Chondrocyte (in vitro differentiated cells): Measurements from ENCODE around the gene TTLL3. TPM values are rescaled to one million over a fixed set of nuclear protein-coding genes. Genes with fewer than 3 reads are reported as not detected.
"Not testable (repeated sequence)": the region's sequence is repeated elsewhere in the genome, so short reads cannot be mapped to it uniquely, and the experiment has no call there.

Experiments
- DNase-seq: peaks from one replicate; pipeline ENCODE4 v3.0.0; 2021; ENCODE audit warnings: mixed read lengths, low spot score
- H3K27ac Mint-ChIP-seq: one replicate; pipeline ENCODE4 v1.8.0; 2021; ENCODE audit warnings: mild to moderate bottlenecking, moderate library complexity, mixed read lengths; ENCODE audit not compliant: unreplicated experiment
- H3K27me3 Mint-ChIP-seq: 2 replicates; pipeline ENCODE4 v1.8.0; 2021; ENCODE audit warnings: low read depth, mixed read lengths
- H3K36me3 Mint-ChIP-seq: 2 replicates; pipeline ENCODE4 v1.8.0; 2021; ENCODE audit warnings: low read depth, mixed read lengths
- H3K4me1 Mint-ChIP-seq: 2 replicates; pipeline ENCODE4 v1.8.0; 2021; ENCODE audit warnings: low read depth, mild to moderate bottlenecking, mixed read lengths
- H3K4me3 Mint-ChIP-seq: one replicate; pipeline ENCODE4 v1.8.0; 2021; ENCODE audit warnings: mild to moderate bottlenecking, moderate library complexity, mixed read lengths; ENCODE audit not compliant: unreplicated experiment
- H3K9me3 Mint-ChIP-seq: 2 replicates; pipeline ENCODE4 v1.8.0; 2021; ENCODE audit warnings: low read depth, mixed read lengths
- total RNA-seq: library from RNA; stranded (reverse); gene quantifications from 3 replicates; pipeline ENCODE4 v1.2.1, GENCODE V29; 2021
- TF ChIP-seq, protein P1 (sequence below): fragments of 200-600 bp; sonication (generic); IDR thresholded peaks from 2 replicates; pipeline ENCODE4 v1.5.0; 2021; ENCODE audit warnings: antibody characterized with exemption, mild to moderate bottlenecking, moderate library complexity

The TTLL3 gene
- total RNA-seq, 1 donor from 2014 or later = 38.7 TPM

DNA sequence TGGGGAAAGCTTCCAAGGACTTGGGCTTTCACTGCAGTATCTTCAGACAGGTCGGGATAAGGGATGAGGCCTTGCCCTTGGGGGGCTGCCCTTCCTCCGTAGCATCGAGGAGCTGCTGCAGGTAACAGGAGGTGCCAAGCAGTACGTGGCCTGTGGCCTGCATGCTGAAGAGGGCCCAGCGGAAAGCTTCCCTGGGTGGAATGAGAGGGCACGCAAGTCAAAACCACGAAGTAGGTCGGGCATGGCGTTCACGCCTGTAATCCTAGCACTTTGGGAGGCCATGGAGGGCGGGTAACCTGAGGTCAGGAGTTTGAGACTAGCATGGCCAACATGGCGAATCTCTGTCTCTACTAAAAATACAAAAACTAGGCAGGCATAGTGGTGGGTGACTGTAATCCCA is 57.0 kb downstream of the TTLL3 start:
- TF ChIP-seq, protein P1, sequence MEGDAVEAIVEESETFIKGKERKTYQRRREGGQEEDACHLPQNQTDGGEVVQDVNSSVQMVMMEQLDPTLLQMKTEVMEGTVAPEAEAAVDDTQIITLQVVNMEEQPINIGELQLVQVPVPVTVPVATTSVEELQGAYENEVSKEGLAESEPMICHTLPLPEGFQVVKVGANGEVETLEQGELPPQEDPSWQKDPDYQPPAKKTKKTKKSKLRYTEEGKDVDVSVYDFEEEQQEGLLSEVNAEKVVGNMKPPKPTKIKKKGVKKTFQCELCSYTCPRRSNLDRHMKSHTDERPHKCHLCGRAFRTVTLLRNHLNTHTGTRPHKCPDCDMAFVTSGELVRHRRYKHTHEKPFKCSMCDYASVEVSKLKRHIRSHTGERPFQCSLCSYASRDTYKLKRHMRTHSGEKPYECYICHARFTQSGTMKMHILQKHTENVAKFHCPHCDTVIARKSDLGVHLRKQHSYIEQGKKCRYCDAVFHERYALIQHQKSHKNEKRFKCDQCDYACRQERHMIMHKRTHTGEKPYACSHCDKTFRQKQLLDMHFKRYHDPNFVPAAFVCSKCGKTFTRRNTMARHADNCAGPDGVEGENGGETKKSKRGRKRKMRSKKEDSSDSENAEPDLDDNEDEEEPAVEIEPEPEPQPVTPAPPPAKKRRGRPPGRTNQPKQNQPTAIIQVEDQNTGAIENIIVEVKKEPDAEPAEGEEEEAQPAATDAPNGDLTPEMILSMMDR = no peak
- Mint-ChIP-seq H3K4me1 (peaks cover 18% of the 10 kb centered on the region), H3K9me3 (no peaks in the 10 kb centered on the region), H3K4me3 (no peak overlapping the region), H3K27me3 (no peaks in the 10 kb centered on the region), H3K27ac (no peak overlapping the region), H3K36me3 (no peaks in the 10 kb centered on the region)
- DNase-seq = no peak

- no peaks in the 10 kb centered on the region for H3K27me3 Mint-ChIP-seq
- H3K36me3 Mint-ChIP-seq = no peaks in the 10 kb centered on the region
- H3K9me3 Mint-ChIP-seq = no peaks in the 10 kb centered on the region
- no peak overlapping the region for H3K27ac Mint-ChIP-seq
- H3K4me3 Mint-ChIP-seq = no peak overlapping the region
- DNase-seq = no peak
- TF ChIP-seq, protein P1 = no peak
- peaks cover under 1% of the 10 kb centered on the region for H3K4me1 Mint-ChIP-seq
These were observed 59.9 kb downstream of the TTLL3 start for GRCh38 chr3:9869955-9870354.

- Mint-ChIP-seq H3K27ac (no peak overlapping the region), H3K27me3 (no peaks in the 10 kb centered on the region), H3K4me1 (no peaks in the 10 kb centered on the region), H3K9me3 (no peaks in the 10 kb centered on the region), H3K4me3 (no peak overlapping the region), H3K36me3 (no peaks in the 10 kb centered on the region)
- TF ChIP-seq, protein P1 = no peak
- no peak for DNase-seq
These were observed 60.9 kb downstream of the TTLL3 start for GRCh38 chr3:9870978-9871377.

- not testable (repeated sequence) for H3K9me3 Mint-ChIP-seq, H3K36me3 Mint-ChIP-seq, H3K4me1 Mint-ChIP-seq, H3K27me3 Mint-ChIP-seq, H3K27ac Mint-ChIP-seq, H3K4me3 Mint-ChIP-seq, DNase-seq
These were observed 62.0 kb downstream of the TTLL3 start for GRCh38 chr3:9872067-9872466.

DNA sequence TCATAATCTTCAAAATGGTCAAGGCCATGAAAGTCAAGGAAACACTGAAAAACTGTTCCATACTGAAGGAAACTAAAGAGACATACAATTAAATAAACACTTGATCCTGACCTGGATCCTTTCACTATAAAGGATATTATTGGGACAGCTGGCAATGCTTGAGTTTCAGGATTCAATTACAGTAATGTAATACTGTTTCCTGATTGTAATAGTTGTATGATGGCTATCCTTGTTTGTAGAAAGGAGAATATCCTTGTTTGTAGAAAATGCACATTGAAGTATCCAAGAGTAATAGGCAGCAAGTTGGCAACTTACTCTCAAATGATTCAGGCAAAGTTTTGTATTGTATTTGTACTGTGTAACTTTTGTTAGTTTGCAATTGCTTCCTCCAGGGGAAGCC is 65.4 kb downstream of the TTLL3 start:
- H3K4me3 Mint-ChIP-seq = no peak overlapping the region
- H3K4me1 Mint-ChIP-seq = no peaks in the 10 kb centered on the region
- no peak for DNase-seq
- no peaks in the 10 kb centered on the region for H3K27me3 Mint-ChIP-seq
- no peak overlapping the region for H3K27ac Mint-ChIP-seq
- TF ChIP-seq, protein P1 = no peak
- H3K36me3 Mint-ChIP-seq = no peaks in the 10 kb centered on the region
- no peaks in the 10 kb centered on the region for H3K9me3 Mint-ChIP-seq

GRCh38 chr3:9876255-9876654 is 66.2 kb downstream of the TTLL3 start:
- not testable (repeated sequence) for DNase-seq, H3K27ac Mint-ChIP-seq, H3K27me3 Mint-ChIP-seq, H3K4me1 Mint-ChIP-seq, H3K36me3 Mint-ChIP-seq, H3K4me3 Mint-ChIP-seq, H3K9me3 Mint-ChIP-seq
